Stomach (tissue), 9 donors: ENCODE results near the gene LMX1A. TPM values are rescaled to one million over a fixed set of nuclear protein-coding genes. Genes with fewer than 3 reads are reported as not detected.

Source experiments
- DNase-seq, 2 donors: peaks; one replicate each; pipeline versions ENCODE4 v3.0.0 to v3.0.0-alpha.2; 2013 to 2019
- H3K27ac ChIP-seq, 5 donors: fragments of 200-600 bp in 4 of 5; sonication (generic) in 4 of 5; one replicate each; pipeline ENCODE4 v1.5.1; 2013 to 2019; ENCODE audit warnings: mild to moderate bottlenecking in 1 of 5, moderate library complexity in 1 of 5
- H3K27me3 ChIP-seq, 3 donors: fragments of 200-600 bp; sonication (generic); one replicate each; pipeline ENCODE4 v1.5.1; 2017 to 2019; ENCODE audit warnings: mixed run types in 1 of 3
- H3K36me3 ChIP-seq, 4 donors: fragments of 200-600 bp; sonication (generic); 1 replicate in 3 of 4; 2 replicates in 1 of 4; pipeline ENCODE4 v1.5.1; 2016 to 2019
- H3K4me1 ChIP-seq, 4 donors: fragments of 200-600 bp; sonication (generic); one replicate each; pipeline ENCODE4 v1.5.1; 2016 to 2019
- H3K4me3 ChIP-seq, 4 donors: fragments of 200-600 bp; sonication (generic) in 3 of 4; one replicate each; pipeline ENCODE4 v1.5.1; 2016 to 2019; ENCODE audit warnings: mild to moderate bottlenecking in 1 of 4
- H3K9me3 ChIP-seq, 4 donors: fragments of 200-600 bp; sonication (generic); one replicate each; pipeline ENCODE4 v1.5.1; 2016 to 2019
- CTCF ChIP-seq, 7 experiments: fragments of 450-650 bp in 4 of 7; fragments of 200-600 bp in 3 of 7; sonication (generic) in 3 of 7; IDR thresholded peaks; one replicate each; pipeline ENCODE4 v1.5.1; 2016 to 2019; ENCODE audit warnings: antibody characterized with exemption in 7 of 7, control low read depth in 2 of 7, mild to moderate bottlenecking in 1 of 7
- EP300 ChIP-seq: sonication (generic); formaldehyde crosslinking; IDR thresholded peaks from one replicate; pipeline ENCODE4 v1.6.1; 2017; ENCODE audit warnings: antibody characterized with exemption
- POLR2A ChIP-seq, 4 donors: fragments of 450-650 bp; IDR thresholded peaks; one replicate each; pipeline ENCODE4 v1.6.1; 2016; ENCODE audit warnings: antibody characterized with exemption in 4 of 4, control low read depth in 2 of 4, mild to moderate bottlenecking in 1 of 4, moderate library complexity in 1 of 4
- POLR2AphosphoS5 ChIP-seq, 3 donors: sonication (generic); formaldehyde crosslinking; IDR thresholded peaks; one replicate each; pipeline ENCODE4 v1.6.1; 2016; ENCODE audit warnings: antibody characterized with exemption in 3 of 3
- WGBS, 5 donors: extraction: QIAGEN DNeasy Blood & Tissue Kit in 3 of 5; methylation state at CpG; one replicate each; pipeline versions ENCODE4 v1.1.5 to v1.1.7; 2013 to 2018; 5-methylcytosine and 5-hydroxymethylcytosine counted together
- intact Hi-C: fragments of 100-400 bp; cut with DNase I; formaldehyde crosslinking; loops from one replicate; pipeline ENCODE4 v1.15.1; 2023; ENCODE audit warnings: low total_unique reads
- polyA plus RNA-seq, 3 donors: library from polyadenylated mRNA; stranded (reverse); fragments of 200-250 nt; gene quantifications; one replicate each; pipeline ENCODE4 v1.2.3, GENCODE V29; 2013
- total RNA-seq, 5 donors: library from RNA; depleted of rRNA; stranded (reverse); fragments of >200 nt; gene quantifications; one replicate each; pipeline versions ENCODE4 v1.1.0 to v1.2.3, GENCODE V29; 2014 to 2016
- donor health status: healthy with polysubstance abuse.
- donor health status: Bipolar disorder and iron deficiency.
- donor health status: healthy.

Gene LMX1A
- total and polyA plus RNA-seq, 8 donors: not detected

- Histone ChIP-seq H3K27ac (no peak overlapping the region), H3K9me3 (no peaks in the 10 kb centered on the region), H3K36me3 (no peaks in the 10 kb centered on the region), H3K4me3 (no peak overlapping the region), H3K4me1 (peaks cover 0 to 26% (median 15%) of the 10 kb centered on the region in 4 donors), H3K27me3 (peaks cover 0 to 31% (median 0%) of the 10 kb centered on the region in 3 donors)
- DNase-seq: no peak
- 89 to 96% (median 90%) methylated on average over 4 of the region's 4 CpGs for WGBS, 5 donors
- TF ChIP-seq POLR2A (IDR thresholded peaks at IDR 0.05) (no peak), EP300 (no peak), CTCF (IDR thresholded peaks at IDR 0.05) (no peak), POLR2AphosphoS5 (IDR thresholded peaks at IDR 0.05) (no peak)
- intact Hi-C loops: loop anchor here (10.0 kb wide), 1 partner anchor 519 kb away; no protein-coding TSS in a partner anchor
Observed at GRCh38 chr1:165395901-165396300, 39.4 kb upstream of the LMX1A start.

- intact Hi-C loops: loop anchor here (10.0 kb wide), 1 partner anchor 519 kb away; no protein-coding TSS in a partner anchor
- Histone ChIP-seq H3K36me3 (no peaks in the 10 kb centered on the region), H3K27me3 (peaks cover 0 to 35% (median 0%) of the 10 kb centered on the region in 3 donors), H3K9me3 (no peaks in the 10 kb centered on the region), H3K4me3 (no peak overlapping the region), H3K4me1 (peaks cover 0 to 26% (median 15%) of the 10 kb centered on the region in 4 donors), H3K27ac (no peak overlapping the region)
- TF ChIP-seq POLR2A (IDR thresholded peaks at IDR 0.05) (no peak), CTCF (IDR thresholded peaks at IDR 0.05) (no peak), EP300 (no peak), POLR2AphosphoS5 (IDR thresholded peaks at IDR 0.05) (no peak)
- DNase-seq: no peak
Observed at GRCh38 chr1:165395478-165395877, 39.0 kb upstream of the LMX1A start.

- Histone ChIP-seq H3K27ac (peak overlapping the region in 1 of 5 donors; percentile 11), H3K4me3 (peak overlapping the region; percentile 8 to 19 (median 13)), H3K36me3 (no peaks in the 10 kb centered on the region), H3K27me3 (peaks cover 0 to 50% (median 5%) of the 10 kb centered on the region in 3 donors), H3K9me3 (no peaks in the 10 kb centered on the region), H3K4me1 (peaks cover 0 to 17% (median 14%) of the 10 kb centered on the region in 4 donors)
- WGBS, 5 donors: 14 to 17% (median 15%) methylated on average over 19 of the region's 19 CpGs
- intact Hi-C loops: loop anchor here (2.0 to 10.0 kb wide), 2 partner anchors 202 to 522 kb away; no protein-coding TSS in a partner anchor
- DNase-seq: peak; percentile 76 to 93
- TF ChIP-seq POLR2AphosphoS5 (IDR thresholded peaks at IDR 0.05) (peak in 1 of 3 donors; percentile 42), CTCF (IDR thresholded peaks at IDR 0.05) (peak in 5 of 7 experiments; percentile 72 to 92 (median 91)), EP300 (no peak)
Observed at GRCh38 chr1:165392634-165393571, 36.4 kb upstream of the LMX1A start.

- no peak overlapping the region for H3K27ac ChIP-seq
- no peak overlapping the region for H3K4me3 ChIP-seq
- no peaks in the 10 kb centered on the region for H3K9me3 ChIP-seq
- WGBS, 5 donors: 77 to 91% (median 84%) methylated on average over 2 of the region's 2 CpGs
- peaks cover 0 to 46% (median 5%) of the 10 kb centered on the region in 3 donors for H3K27me3 ChIP-seq
- TF ChIP-seq POLR2AphosphoS5 (IDR thresholded peaks at IDR 0.05) (no peak), CTCF (IDR thresholded peaks at IDR 0.05) (no peak), POLR2A (IDR thresholded peaks at IDR 0.05) (no peak), EP300 (no peak)
- H3K4me1 ChIP-seq: peaks cover 0 to 12% (median 10%) of the 10 kb centered on the region in 4 donors
- intact Hi-C loops: loop anchor here (10.0 kb wide), 1 partner anchor 525 kb away; no protein-coding TSS in a partner anchor
- H3K36me3 ChIP-seq: no peaks in the 10 kb centered on the region
- DNase-seq: no peak
Observed at GRCh38 chr1:165389609-165390008, 33.1 kb upstream of the LMX1A start.
